ENCODE results near the gene RLF.

DNA sequence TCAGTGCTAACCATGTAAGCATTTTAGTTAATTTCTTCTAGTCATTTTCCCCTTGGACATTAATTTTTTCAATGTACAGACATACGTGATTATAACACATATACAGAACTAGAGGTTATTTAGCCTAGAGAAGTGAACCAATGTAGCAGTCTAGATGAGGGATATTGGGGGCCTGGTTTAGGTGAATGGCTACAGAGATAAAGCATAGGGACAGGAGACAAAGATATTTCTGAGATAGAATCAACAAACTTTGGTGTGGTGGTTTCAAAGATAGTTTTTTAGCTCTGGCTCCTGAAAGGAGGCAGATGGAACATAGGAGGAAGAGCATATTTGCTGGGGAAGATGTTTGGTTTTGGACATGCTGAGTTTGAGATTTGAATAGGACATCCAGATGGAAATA, 23.0 kb downstream of the RLF start:
- TF ChIP-seq CTCF (IDR thresholded peaks at IDR 0.05) = no peak
- no peak for TF ChIP-seq POLR2A (IDR thresholded peaks at IDR 0.05)
- no peak for TF ChIP-seq POLR2AphosphoS5 (IDR thresholded peaks at IDR 0.05)
